CD4-positive, alpha-beta T cell (primary cell): Measurements from ENCODE around the gene TSHZ2. TPM values are rescaled to one million over a fixed set of nuclear protein-coding genes. Genes with fewer than 3 reads are reported as not detected.

Experiments
- ATAC-seq: fragments of 200-7000 bp; cut with Tn5 transposase; one replicate; pipeline ENCODE4 v1.10.0; 2022; ENCODE audit warnings: mild to moderate bottlenecking; ENCODE audit not compliant: poor library complexity
- CTCF ChIA-PET: fragments of 350-600 bp; sonication (Branson Sonifier 250); formaldehyde crosslinking; loops from one replicate; lab custom pipeline; 2021; ENCODE audit warnings: antibody characterized with exemption, inconsistent platforms; lab: Charles Lee
- POLR2A ChIA-PET: fragments of 350-600 bp; sonication (Branson Sonifier 250); formaldehyde crosslinking; loops from one replicate; lab custom pipeline; 2021; ENCODE audit warnings: antibody characterized with exemption, inconsistent platforms; lab: Charles Lee
- DNase-seq, 14 experiments: peaks; one replicate each; pipeline ENCODE4 v3.0.0-alpha.2; 2013 to 2020; ENCODE audit warnings: mixed read lengths in 2 of 14
- H3K27ac ChIP-seq, 2 donors: one replicate each; pipeline versions ENCODE4 v1.5.1 to v1.7.0; 2013; ENCODE audit warnings: low read length in 2 of 2, low read depth in 1 of 2, mild to moderate bottlenecking in 1 of 2
- H3K27me3 ChIP-seq, 2 experiments: 1 replicate in 1 of 2; 2 replicates in 1 of 2; pipeline versions ENCODE4 v1.6.1 to v1.7.0; 2013; ENCODE audit warnings: low read length in 2 of 2, control low read depth in 1 of 2, mild to moderate bottlenecking in 1 of 2, moderate library complexity in 1 of 2; ENCODE audit not compliant: insufficient read depth in 2 of 2, control insufficient read depth in 1 of 2
- H3K36me3 ChIP-seq: one replicate; pipeline ENCODE4 v1.6.1; 2013; ENCODE audit warnings: low read length, control low read depth; ENCODE audit not compliant: insufficient read depth
- H3K4me1 ChIP-seq: one replicate; pipeline ENCODE4 v1.6.1; 2013; ENCODE audit warnings: low read length, control low read depth; ENCODE audit not compliant: insufficient read depth
- H3K4me3 ChIP-seq: one replicate; pipeline ENCODE4 v1.5.1; 2013; ENCODE audit warnings: mild to moderate bottlenecking, low read length, moderate library complexity
- H3K9me3 ChIP-seq, 2 experiments: 1 replicate in 1 of 2; 2 replicates in 1 of 2; pipeline versions ENCODE4 v1.6.1 to v1.7.0; 2013; ENCODE audit warnings: low read length in 2 of 2, mild to moderate bottlenecking in 2 of 2, control low read depth in 1 of 2, moderate library complexity in 1 of 2; ENCODE audit not compliant: control insufficient read depth in 1 of 2, insufficient read depth in 1 of 2
- H3K27ac Mint-ChIP-seq: one replicate; pipeline ENCODE4 v1.8.0; 2020; ENCODE audit warnings: mixed read lengths
- H3K27me3 Mint-ChIP-seq: one replicate; pipeline ENCODE4 v1.8.0; 2021; ENCODE audit warnings: mixed read lengths
- H3K36me3 Mint-ChIP-seq: one replicate; pipeline ENCODE4 v1.8.0; 2021; ENCODE audit warnings: low read depth, mixed read lengths
- H3K4me1 Mint-ChIP-seq: one replicate; pipeline ENCODE4 v1.8.0; 2021; ENCODE audit warnings: low read depth, mixed read lengths
- H3K4me3 Mint-ChIP-seq: one replicate; pipeline ENCODE4 v1.8.0; 2020; ENCODE audit warnings: mild to moderate bottlenecking, mixed read lengths
- H3K9me3 Mint-ChIP-seq: one replicate; pipeline ENCODE4 v1.8.0; 2020; ENCODE audit warnings: mixed read lengths
- CTCF ChIP-seq: fragments of 200-600 bp; IDR thresholded peaks from one replicate; pipeline ENCODE4 v1.8.0; 2022; ENCODE audit warnings: antibody characterized with exemption, mild to moderate bottlenecking
- intact Hi-C, 2 experiments: fragments of 100-400 bp; cut with DNase I in 1 of 2; cut with micrococcal nuclease in 1 of 2; formaldehyde crosslinking; loops; one replicate each; pipeline versions ENCODE4 v1.15.1 to v1.9.0; 2023 to 2025; cut with DNase I, micrococcal nuclease
- total RNA-seq, 174 experiments: library from RNA in 2 of 174; stranded (reverse) in 2 of 174; gene quantifications; one replicate each; pipeline ENCODE4 v1.2.3 and lab custom pipeline; 2021 to 2026

TSHZ2 gene
- total RNA-seq, 2 experiments from 2014 or later: 26.1 to 27.4 TPM

GRCh38 chr20:53073636-53074415, 101.7 kb downstream of the TSHZ2 start:
- Histone ChIP-seq H3K9me3 (no peaks in the 10 kb centered on the region), H3K27me3 (peaks cover 0 to 4% of the 10 kb centered on the region in 2 experiments), H3K4me1 (peaks cover 7% of the 10 kb centered on the region), H3K27ac (no peak overlapping the region), H3K4me3 (no peak overlapping the region), H3K36me3 (no peaks in the 10 kb centered on the region)
- ChIA-PET POLR2A (interaction anchor here (1.2 kb wide), 1 partner anchor 9 kb away, joined by 3 read pairs; no protein-coding TSS in a partner anchor), CTCF (no interaction called here)
- no peak overlapping the region for H3K27ac Mint-ChIP-seq
- no peak for TF ChIP-seq CTCF
- no peaks in the 10 kb centered on the region for H3K9me3 Mint-ChIP-seq
- no peak for DNase-seq
- ATAC-seq: no peak
- intact Hi-C loops: no loop called here
- H3K27me3 Mint-ChIP-seq: no peaks in the 10 kb centered on the region
- H3K36me3 Mint-ChIP-seq: no peaks in the 10 kb centered on the region
- H3K4me1 Mint-ChIP-seq: peaks cover 27% of the 10 kb centered on the region
- no peak overlapping the region for H3K4me3 Mint-ChIP-seq

GRCh38 chr20:53074811-53075314, 102.7 kb downstream of the TSHZ2 start:
- ChIA-PET POLR2A (no interaction called here), CTCF (no interaction called here)
- Histone ChIP-seq H3K4me3 (no peak overlapping the region), H3K27ac (no peak overlapping the region), H3K9me3 (no peaks in the 10 kb centered on the region), H3K27me3 (peaks cover 0 to 4% of the 10 kb centered on the region in 2 experiments), H3K4me1 (peaks cover 7% of the 10 kb centered on the region), H3K36me3 (no peaks in the 10 kb centered on the region)
- Mint-ChIP-seq H3K36me3 (no peaks in the 10 kb centered on the region), H3K27me3 (no peaks in the 10 kb centered on the region), H3K9me3 (no peaks in the 10 kb centered on the region), H3K27ac (no peak overlapping the region), H3K4me3 (no peak overlapping the region), H3K4me1 (peaks cover 28% of the 10 kb centered on the region)
- intact Hi-C loops: loop anchor here in 1 of 2 experiments (5.0 kb wide), 1 partner anchor 103 kb away; the partner anchor contains the start of gene TSHZ2
- no peak for DNase-seq
- ATAC-seq: no peak
- TF ChIP-seq CTCF: no peak

GRCh38 chr20:53076668-53077067, 104.5 kb downstream of the TSHZ2 start:
- CTCF ChIA-PET: no interaction called here
- no peak overlapping the region for H3K4me3 Mint-ChIP-seq
- no peak for ATAC-seq

More at GRCh38 chr20:53076668-53077067, 104.5 kb downstream of the TSHZ2 start:
- Mint-ChIP-seq H3K4me1 (peaks cover 31% of the 10 kb centered on the region), H3K27ac (no peak overlapping the region), H3K27me3 (no peaks in the 10 kb centered on the region), H3K9me3 (no peaks in the 10 kb centered on the region), H3K36me3 (no peaks in the 10 kb centered on the region)
- no peak for TF ChIP-seq CTCF
- Histone ChIP-seq H3K27ac (no peak overlapping the region), H3K4me1 (peaks cover 10% of the 10 kb centered on the region), H3K36me3 (no peaks in the 10 kb centered on the region), H3K9me3 (no peaks in the 10 kb centered on the region), H3K4me3 (no peak overlapping the region), H3K27me3 (peaks cover 0 to 4% of the 10 kb centered on the region in 2 experiments)
- intact Hi-C loops: loop anchor here in 1 of 2 experiments (5.0 kb wide), 1 partner anchor 104 kb away; the partner anchor contains the start of gene TSHZ2
- POLR2A ChIA-PET: no interaction called here
- no peak for DNase-seq
